NOMO-1 treated with dmso at 0.1 percent for 144 hours (cell line): ENCODE data around the gene CKM.
"Not testable (repeated sequence)": the region's sequence is repeated elsewhere in the genome, so short reads cannot be mapped to it uniquely, and the experiment has no call there.

Experiments used
- DNase-seq: peaks from one replicate; lab custom pipeline; 2025; ENCODE audit not compliant: unreplicated experiment; lab: John Stamatoyannopoulos, UW

Gene CKM

DNA sequence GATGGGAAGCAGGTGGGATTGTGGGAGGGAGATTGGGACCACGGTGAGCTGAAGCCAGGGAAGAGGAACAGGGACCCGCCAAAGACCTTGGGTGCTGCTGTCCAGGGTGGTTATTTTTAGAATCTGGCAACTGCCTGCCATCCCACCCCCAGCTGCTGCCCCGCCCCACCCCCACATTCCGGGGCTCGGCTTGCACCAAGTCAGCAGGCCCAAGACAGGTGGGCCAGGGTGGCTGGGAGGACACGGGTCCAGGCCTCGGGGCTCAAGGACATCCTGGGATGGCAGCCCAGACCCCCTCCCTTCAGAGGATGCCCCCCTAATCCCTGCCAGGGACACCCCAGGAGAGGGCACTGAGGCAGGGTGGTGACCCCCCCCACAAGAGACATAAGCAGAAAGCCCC lies 827 bp downstream of the CKM start:
- no peak for DNase-seq

DNA sequence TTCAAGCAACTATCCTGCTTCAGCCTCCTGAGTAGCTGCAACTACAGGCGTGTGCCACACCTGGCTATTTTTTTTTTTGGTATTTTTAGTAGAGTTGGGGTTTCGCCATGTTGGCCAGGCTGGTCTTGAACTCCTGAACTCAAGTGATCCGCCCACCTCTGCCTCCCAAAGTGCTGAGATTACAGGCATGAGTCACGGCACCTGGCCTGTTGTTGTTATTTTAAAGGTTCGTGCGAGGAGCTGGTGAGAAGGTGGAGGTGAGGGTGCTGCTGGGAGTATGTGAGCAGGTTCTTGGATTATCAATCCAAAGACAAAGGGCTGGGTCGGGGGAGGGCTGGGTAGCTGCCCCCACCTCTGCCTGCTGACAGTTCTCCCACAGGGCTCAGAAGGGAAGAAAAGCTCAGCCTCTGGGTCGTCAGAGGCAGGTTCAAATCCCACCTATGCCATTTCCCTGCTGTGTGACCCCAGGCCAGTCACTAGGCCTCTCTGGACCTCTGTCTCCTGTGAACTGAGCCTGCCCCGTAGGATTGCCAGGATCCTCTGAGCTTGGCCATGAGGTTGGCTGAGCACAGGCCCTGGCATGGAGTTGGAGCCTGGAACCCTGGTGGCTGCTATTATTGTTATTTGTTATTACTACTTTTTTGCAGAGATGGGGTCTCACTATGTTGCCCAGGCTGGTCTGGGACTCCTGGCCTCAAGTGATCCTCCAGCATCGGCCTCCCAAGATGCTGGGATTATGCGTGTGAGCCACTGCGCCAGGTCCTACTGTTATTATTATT lies 1.5 kb downstream of the CKM start:
- no peak for DNase-seq

DNA sequence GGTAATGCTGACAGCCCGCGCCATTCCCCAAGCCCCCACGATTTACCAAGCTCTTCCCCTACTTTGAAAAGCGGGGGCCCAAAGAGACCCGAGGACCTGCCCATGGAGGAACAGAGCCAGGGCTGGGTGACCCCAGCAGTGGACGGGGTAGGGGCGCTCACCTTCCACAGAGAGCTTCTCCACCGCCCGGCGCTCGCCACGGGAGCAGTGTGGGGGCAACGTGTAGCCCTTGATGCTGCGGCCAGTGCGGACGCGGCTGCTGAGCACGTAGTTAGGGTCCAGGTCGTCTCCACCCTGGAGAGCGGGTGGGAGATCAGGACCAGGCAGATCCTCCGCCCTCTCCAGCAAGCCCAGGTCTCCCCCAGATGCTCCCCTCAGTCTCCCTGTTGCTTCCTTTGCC lies 7.4 kb downstream of the CKM start:
- DNase-seq = no peak

DNA sequence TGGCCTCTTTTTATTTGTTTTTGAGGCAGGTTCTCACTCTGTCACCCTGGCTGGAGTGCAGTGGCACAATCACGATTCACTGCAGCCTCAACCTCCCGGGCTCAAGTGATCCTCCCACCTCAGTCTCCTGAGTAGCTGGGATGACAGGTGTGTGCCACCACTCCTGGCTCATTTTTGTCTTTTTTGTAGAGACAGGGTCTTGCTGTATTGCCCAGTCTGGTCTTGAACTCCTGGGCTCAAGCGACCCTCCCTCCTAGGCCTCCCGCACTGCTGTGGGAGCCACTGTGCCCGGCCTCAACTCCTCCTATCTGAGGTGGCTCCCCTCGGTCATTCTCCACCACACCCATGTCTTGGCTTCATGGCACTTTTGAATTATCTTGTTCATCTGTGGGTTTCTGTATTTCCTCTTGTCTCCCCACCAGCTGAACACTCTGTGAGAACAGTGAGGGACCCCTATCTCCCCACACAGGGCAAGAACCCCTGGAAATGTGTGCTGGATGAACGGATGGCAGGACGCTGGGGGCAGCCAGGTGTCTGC lies 7.9 kb downstream of the CKM start:
- no peak for DNase-seq

DNA sequence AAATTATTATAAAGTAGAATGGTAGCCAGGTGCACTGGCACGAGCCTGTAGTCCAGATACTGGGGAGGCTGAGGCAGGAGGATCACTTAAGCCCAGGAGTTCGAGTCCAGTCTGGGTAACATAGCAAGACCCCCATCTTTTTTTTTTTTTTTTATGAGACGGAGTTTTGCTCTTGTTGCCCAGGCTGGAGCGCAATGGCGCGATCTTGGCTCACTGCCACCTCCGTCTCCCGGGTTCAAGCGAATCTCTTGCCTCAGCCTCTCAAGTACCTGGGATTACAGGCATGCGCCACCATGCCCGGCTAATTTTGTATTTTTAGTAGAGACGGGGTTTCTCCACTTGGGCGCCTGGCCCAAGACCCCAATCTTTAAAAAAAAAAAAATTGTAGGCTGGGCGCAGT lies 10.4 kb downstream of the CKM start:
- not testable (repeated sequence) for DNase-seq

DNA sequence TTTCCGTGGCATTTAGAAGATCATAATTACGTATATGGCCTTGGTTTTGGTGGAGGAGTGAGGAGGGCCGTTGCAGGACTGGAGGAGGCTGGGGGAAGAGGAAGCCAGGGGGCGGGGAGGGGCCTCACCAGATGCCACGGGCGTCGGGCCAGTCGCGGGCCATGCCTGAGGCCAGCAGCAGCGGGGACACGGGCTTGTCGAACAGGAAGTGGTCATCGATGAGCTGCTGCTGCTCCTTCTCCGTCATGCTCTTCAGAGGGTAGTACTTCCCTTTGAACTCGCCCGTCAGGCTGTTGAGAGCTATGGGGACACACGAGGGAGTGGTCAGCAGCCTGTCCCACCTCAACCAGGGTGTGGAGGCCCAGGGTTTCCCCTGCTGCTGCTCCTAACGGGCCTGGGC lies 11.1 kb downstream of the CKM start:
- no peak for DNase-seq

DNA sequence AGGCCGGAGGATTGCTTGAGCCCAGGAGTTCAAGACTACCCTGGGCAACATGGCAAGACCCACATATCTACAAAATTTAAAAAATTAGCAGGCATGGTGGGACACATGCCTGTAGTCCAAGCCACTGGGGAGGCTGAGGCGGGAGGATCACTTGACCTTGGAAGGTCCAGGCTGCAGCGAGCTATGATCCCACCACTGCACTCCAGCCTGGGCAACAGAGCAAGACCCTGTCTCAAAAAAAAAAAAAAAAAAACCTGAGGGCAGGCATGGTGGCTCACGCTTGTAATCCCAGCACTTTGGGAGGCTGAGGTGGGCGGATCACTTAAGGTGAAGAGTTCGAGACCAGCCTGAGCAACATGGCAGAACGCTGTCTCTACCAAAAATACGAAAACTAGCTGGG lies 13.4 kb downstream of the CKM start:
- not testable (repeated sequence) for DNase-seq

DNA sequence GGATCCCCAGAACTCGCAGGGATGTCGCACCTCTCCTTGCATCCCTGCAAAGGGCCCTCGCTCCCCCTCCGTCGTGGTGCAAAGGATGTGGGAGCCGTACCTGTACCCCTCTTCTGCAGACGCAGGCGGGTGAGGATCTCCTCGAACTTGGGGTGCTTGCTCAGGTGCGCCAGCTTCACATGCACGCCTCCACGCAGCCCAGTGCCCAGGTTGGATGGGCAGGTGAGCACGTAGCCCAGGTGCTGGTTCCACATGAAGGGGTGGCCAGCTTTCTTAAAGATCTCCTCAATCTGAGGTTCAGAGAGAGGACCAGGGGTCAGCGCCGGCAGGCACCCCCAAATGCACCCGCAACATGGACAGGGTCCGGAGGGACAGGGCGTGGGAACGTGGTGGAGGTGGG lies 15.3 kb downstream of the CKM start:
- no peak for DNase-seq

DNA sequence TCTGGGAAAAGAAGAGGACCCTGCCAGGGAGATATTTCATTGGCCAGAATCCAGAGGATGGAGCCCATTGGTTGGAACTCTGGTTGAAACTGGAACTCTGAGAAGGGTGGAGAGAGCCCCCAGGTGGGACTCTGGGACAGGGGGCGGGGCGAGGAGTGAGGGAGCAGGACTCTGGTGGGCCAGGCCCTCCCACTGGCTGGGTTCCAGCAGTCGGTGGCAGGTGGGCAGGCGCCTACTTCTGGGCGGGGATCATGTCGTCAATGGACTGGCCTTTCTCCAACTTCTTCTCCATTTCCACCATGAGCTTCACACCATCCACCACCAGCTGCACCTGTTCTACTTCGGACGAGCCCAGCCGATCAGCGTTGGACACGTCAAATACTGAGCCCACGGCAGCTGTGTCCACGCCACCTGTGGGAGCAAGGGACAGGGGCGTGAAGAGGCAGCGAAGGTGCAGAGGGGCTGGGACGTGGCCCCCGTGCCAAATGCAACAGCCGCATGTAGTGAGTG lies 16.1 kb downstream of the CKM start:
- no peak for DNase-seq

DNA sequence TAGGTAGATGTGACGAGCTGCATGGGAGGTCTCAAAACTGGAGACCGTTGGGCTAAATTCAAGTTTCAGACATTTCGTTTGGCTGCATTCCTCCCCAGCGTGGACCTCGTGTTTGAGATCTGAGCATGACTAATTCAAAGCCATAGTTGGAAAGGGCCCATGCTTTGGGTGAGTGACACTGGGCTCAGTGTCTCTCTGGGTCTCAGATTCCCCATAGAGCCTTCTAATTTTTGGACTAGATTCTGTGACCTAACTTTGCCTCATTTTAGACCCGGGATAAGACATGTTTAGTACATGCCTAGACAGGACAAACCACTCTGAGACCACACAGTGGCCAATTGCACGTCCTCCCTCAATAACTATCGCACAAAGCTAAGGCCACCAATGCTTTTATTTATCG lies 16.6 kb downstream of the CKM start:
- DNase-seq = no peak

DNA sequence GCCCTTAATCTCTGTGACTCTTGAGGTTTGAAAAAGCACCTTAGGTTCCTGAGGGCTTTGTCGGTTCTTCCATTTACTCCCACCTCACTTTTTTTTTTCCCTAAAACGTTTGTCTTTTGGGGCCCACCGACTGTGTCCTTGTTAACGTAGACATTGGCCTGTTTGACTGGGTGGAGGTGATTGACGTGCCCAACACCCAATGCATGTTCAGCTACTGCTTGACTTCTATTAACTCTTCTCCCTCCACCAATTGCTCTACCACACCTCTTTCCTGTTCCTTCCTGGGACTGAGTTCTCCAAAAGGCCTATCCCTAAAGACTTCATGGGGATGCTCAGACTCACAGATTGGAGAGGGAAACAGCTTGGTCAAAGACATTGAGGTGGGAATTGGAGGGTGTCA lies 17.3 kb downstream of the CKM start:
- DNase-seq = no peak

DNA sequence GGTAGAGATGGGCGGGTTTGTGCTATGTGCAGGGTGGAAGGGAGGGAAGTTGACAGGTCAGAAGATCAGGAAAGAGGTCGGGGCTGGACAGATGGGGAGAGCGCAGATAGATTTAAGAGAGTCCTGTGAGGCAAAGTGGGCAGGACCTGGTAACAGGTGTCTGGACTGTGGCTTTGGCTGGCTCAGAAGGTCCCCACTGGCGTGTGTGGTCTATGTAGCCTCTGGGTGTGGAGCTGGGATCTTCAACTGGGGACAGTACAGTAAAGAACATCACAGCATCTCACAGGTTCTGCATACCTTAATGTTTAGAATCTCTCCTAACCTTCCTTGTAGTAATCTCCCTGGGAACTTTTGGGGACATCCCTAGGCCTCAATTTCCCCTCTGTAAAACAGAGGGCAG lies 17.7 kb downstream of the CKM start:
- no peak for DNase-seq

DNA sequence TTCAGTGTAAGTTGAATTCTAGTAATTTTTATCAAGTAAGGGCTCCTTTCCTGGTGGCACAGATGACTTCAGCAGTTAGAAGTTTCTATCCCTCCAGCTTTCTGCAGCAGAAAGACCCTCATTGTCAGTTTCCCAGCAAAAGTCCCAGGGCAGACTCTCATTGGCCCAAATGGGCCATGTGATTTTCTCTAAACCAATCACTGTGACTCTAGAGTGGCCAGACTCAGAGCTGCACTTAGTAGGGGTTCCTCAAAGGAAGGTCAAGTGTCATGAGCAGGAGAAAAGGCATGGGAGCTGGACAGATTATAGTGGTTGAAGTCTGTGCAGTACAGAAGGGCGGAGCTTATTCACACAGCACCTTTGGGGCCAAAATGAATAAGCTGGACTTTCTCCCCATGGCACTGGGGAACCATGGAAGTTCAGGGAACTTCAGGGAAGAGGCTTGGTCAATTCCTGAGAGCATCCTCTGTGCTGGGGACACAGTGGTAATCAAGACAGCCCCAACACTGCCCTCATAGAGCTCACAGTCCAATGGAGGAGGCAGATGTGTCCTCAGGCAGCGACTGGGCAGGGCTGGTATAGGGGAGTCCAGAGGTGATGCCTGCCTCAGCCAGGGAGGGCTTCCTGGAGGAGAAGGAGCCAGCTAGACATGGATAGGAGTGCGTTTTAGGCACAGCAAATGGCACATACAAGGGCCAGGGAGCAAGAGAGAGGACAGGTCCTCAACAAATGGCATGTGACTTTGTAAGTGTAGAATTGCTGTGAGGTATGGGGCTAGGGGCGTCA lies 18.3 kb downstream of the CKM start:
- DNase-seq = no peak

DNA sequence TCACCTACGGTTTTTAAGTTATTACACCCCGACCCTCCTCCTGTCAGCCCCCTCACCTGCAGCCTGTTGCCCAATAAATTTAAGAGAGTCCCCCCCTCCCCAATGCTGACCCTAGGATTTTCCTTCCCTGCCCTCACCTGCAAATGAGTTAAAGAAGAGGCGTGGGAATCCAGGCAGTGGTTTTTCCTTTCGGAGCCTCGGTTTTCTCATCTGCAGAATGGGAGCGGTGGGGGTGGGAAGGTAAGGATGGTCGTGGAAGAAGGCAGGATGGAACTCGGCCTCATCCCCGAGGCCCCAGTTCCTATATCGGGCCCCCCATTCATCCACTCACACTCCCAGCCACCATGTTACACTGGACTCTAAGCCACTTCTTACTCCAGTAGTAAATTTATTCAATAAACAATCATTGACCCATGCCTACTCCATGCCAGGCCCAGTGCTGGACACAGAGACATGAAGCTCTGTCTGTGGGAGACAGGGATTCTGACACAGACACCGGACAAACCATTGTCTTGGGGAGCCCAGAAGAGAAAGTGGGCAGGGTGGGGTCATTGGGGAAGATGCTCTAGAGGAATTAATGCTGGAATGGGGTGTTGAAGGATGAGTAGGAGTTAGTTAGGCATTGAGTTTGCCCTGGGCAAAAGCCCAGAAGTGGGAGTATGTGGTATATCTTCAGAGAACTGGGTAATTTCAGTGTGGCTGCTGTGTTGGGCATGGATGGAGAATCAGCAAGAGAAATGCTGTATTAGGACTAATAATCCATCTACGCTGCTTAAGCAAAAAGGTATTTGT lies 19.2 kb downstream of the CKM start:
- no peak for DNase-seq

DNA sequence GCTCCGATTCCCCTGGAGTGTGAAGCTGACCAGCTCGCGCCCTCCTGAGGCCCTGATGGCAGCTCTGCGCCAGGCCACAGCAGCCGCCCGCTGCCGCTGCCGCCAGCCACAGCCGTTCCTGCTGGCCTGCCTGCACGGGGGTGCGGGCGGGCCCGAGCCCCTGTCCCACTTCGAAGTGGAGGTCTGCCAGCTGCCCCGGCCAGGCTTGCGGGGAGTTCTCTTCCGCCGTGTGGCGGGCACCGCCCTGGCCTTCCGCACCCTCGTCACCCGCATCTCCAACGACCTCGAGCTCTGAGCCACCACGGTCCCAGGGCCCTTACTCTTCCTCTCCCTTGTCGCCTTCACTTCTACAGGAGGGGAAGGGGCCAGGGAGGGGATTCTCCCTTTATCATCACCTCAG lies 20.3 kb downstream of the CKM start:
- DNase-seq = no peak

DNA sequence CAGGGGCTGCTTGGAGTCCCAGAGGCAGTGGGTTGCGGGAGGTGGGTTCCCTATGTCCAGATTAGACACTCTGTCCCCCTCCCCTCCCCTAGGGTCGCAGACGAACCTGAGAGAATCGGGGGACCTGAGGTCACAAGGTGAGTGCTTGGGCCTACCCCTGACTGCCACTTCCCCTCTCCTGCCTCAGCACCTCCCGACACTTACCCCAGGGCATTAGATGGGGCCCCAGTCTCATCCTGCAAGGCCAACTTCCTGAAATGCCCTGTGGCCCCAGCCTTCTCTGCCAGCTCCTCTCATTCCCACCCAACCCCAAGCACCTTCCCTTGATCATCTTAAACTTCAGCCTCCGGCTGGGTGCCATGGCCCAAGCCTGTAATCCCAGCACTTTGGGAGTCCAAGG lies 23.0 kb downstream of the CKM start:
- no peak for DNase-seq

DNA sequence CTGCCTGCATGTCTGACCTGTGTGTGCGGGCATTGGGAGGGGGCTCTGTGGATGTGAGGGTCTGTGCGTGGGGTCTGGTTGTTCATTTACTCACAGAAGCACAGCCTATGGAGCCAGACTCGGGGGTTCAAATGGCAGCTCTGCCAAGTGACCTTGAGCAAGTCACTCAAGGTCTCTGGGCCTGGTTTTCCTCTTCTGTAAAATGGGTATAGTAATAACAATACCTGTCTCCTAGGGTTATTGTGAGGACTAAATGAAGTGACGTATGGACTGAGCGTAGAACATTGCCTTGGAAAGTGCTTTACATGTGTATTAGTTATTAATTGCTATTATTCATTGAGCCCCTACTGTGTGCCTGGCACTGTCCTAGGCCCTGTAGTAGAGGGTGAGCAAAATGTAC lies 24.4 kb downstream of the CKM start:
- DNase-seq = no peak

DNA sequence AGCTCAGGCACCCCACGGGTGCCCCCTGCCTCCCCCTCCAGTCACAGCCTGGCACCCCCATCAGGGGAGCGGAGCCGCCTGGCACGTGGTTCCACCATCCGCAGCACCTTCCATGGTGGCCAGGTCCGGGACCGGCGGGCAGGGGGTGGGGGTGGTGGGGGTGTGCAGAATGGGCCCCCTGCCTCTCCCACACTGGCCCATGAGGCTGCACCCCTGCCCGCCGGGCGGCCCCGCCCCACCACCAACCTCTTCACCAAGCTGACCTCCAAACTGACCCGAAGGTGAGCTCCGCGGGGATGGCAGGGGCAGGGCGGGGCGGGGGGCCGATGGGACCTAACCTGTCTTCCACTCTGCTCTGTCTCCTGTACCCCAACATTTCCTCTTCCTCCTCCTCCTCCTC lies 25.0 kb downstream of the CKM start:
- no peak for DNase-seq

DNA sequence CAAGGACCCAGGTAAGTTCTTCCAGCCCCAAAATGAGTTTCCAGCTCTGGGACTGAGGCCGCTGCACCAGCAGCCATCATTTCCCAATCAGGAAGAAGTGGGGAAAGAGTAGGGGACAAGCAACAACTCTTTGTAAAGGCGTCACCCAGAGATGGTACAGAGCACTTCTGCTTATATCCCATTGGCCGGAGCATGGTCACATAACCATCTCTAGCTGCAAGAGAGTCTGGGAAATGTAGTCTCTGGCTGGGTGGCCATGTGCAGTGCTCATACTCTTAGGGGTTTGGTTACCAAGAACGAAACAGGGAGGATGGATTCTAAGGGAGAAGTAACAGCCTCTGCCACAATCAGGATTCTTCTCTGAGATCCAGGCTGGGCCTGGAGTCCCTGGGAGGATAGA lies 26.3 kb downstream of the CKM start:
- DNase-seq = no peak

DNA sequence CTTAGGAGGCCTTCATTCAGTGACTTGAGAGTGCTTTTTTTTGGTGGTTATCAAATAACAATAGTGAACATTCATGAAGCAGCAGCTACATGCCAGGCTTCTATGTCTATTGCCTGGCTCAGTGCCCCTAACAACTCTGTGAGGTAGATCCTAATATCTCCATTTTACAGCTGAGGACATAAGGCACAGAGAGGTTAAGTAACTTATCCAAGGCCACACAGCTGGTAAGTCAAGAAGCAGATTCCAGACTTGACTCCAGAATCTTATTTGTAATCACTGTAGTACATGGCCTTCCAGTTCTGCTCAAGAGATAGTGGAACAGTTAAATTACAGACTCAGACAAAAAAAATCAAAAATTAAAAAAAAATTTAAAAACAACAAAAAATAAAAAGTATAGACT lies 26.8 kb downstream of the CKM start:
- no peak for DNase-seq

DNA sequence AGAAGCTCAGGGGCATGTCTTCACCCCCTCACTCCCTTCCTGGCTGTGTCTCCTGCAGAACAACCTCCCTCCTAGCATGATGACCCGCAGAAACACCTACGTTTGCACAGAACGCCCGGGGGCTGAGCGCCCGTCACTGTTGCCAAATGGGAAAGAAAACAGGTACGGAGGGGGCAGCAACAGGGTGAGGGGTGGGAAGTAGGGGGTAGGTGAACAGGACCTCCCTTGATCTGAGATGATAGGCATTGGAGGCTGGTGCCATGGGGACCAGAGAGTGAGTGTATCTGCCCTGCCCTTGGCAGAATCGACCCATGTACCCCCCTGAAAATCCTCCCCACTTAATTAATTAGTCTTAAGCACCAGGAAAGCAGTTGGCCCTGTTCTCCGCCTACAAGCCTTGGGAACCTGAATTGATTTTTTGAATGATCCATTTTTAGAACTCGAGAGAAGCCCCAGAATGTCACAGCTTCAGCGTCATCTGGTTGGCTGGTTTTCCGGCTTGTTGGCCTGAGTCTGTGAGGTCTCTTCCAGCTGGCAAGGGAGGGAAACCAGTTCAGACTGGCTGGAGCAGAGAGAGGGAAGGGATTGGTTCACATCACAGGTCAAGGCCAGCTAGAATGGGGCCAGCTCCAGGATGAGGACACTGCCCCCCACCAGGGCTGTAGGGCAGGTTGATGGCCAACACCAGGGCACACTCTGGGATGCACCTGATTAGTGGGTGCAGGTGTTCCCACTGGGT lies 28.2 kb downstream of the CKM start:
- DNase-seq = no peak
